SU-DHL-6 (cell line): ENCODE results near the gene RNU1-3.
"Not testable (repeated sequence)": the region's sequence is repeated elsewhere in the genome, so short reads cannot be mapped to it uniquely, and the experiment has no call there.

Experiments used
- CTCF ChIP-seq: fragments of 200-600 bp; sonication (generic); IDR thresholded peaks from one replicate; pipeline ENCODE4 v1.5.1; 2017; ENCODE audit warnings: antibody characterized with exemption, mild to moderate bottlenecking, low read length, moderate library complexity; ENCODE audit not compliant: insufficient read depth, poor library complexity, severe bottlenecking
- EZH2phosphoT487 ChIP-seq: fragments of 200-600 bp; sonication (generic), shearing (Covaris generic); conservative IDR thresholded peaks from 2 replicates; pipeline ENCODE4 v1.6.1; 2018; ENCODE audit warnings: mild to moderate bottlenecking, antibody characterized with exemption, low read length, moderate library complexity, mixed read lengths

- TF ChIP-seq CTCF, EZH2phosphoT487: not testable (repeated sequence)
Measured at GRCh38 chr1:16623337-16623736, 43.4 kb downstream of the RNU1-3 start.
